ENCODE data around the gene HOXA13. TPM values are rescaled to one million over a fixed set of nuclear protein-coding genes. Genes with fewer than 3 reads are reported as not detected.

The HOXA13 gene
- total RNA-seq, 1 donor from 2014 or later = not detected

GRCh38 chr7:27148031-27148755, 51.7 kb downstream of the HOXA13 start:
- DNase-seq = no peak

- no peak for DNase-seq
Measured at GRCh38 chr7:27147199-27148030, 52.5 kb downstream of the HOXA13 start, which contains the start of gene HOXA6. Gene HOXA6 (minus strand): TSS chr7:27147774. CDS start chr7:27147749, 25 bp downstream.

- DNase-seq = no peak
Measured at GRCh38 chr7:27146491-27147198, 53.2 kb downstream of the HOXA13 start.

GRCh38 chr7:27145914-27146412, 53.9 kb downstream of the HOXA13 start:
- DNase-seq = no peak

- no peak for DNase-seq
Measured at GRCh38 chr7:27145165-27145913, 54.6 kb downstream of the HOXA13 start.

- DNase-seq = no peak
Measured at GRCh38 chr7:27144781-27145164, 55.1 kb downstream of the HOXA13 start.

Small RNA genes within 50 kb of the gene (small RNA-seq; reads per million reads assigned to genes)
- gene AC004080.5 (not detected), gene RF02140 (not detected), gene RF02141 (not detected)

Other genes with a start within 250 kb of the HOXA13 start
- not detected for gene HOXA1, start 104.1 kb downstream of the HOXA13 start, total RNA-seq
- gene HOXA2, start 97.4 kb downstream of the HOXA13 start, total RNA-seq = not detected
- not detected for gene HOXA4, start 69.3 kb downstream of the HOXA13 start, total RNA-seq
- gene HOXA5, start 56.4 kb downstream of the HOXA13 start, total RNA-seq = not detected
- not detected for gene HOXA6, start 52.3 kb downstream of the HOXA13 start, total RNA-seq
- not detected for gene HOXA3, start 47.5 kb downstream of the HOXA13 start, total RNA-seq
- gene HOXA7, start 43.4 kb downstream of the HOXA13 start, total RNA-seq = not detected
- not detected for gene HOXA9, start 34.6 kb downstream of the HOXA13 start, total RNA-seq
- not detected for gene HOXA10, start 25.8 kb downstream of the HOXA13 start, total RNA-seq
- not detected for gene HOXA11, start 14.9 kb downstream of the HOXA13 start, total RNA-seq
- not detected for gene EVX1, start 42.7 kb upstream of the HOXA13 start, total RNA-seq